Stomach (tissue), 4 donors: ENCODE data around the gene LRRC34.

Experiments
- CTCF ChIP-seq, 7 experiments: fragments of 450-650 bp in 4 of 7; fragments of 200-600 bp in 3 of 7; sonication (generic) in 3 of 7; IDR thresholded peaks; one replicate each; pipeline ENCODE4 v1.5.1; 2016 to 2019; ENCODE audit warnings: antibody characterized with exemption in 7 of 7, control low read depth in 2 of 7, mild to moderate bottlenecking in 1 of 7
- EP300 ChIP-seq: sonication (generic); formaldehyde crosslinking; IDR thresholded peaks from one replicate; pipeline ENCODE4 v1.6.1; 2017; ENCODE audit warnings: antibody characterized with exemption
- POLR2A ChIP-seq, 4 donors: fragments of 450-650 bp; IDR thresholded peaks; one replicate each; pipeline ENCODE4 v1.6.1; 2016; ENCODE audit warnings: antibody characterized with exemption in 4 of 4, control low read depth in 2 of 4, mild to moderate bottlenecking in 1 of 4, moderate library complexity in 1 of 4
- POLR2AphosphoS5 ChIP-seq, 3 donors: sonication (generic); formaldehyde crosslinking; IDR thresholded peaks; one replicate each; pipeline ENCODE4 v1.6.1; 2016; ENCODE audit warnings: antibody characterized with exemption in 3 of 3

GRCh38 chr3:169813757-169814517 is 1.2 kb upstream of the LRRC34 start:
- TF ChIP-seq CTCF (IDR thresholded peaks at IDR 0.05) (peak in 3 of 7 experiments; percentile 18 to 29 (median 25)), EP300 (no peak), POLR2AphosphoS5 (IDR thresholded peaks at IDR 0.05) (no peak), POLR2A (IDR thresholded peaks at IDR 0.05) (no peak)
